GM12878 (cell line): ENCODE data around the gene RSRC1. TPM values are rescaled to one million over a fixed set of nuclear protein-coding genes. Genes with fewer than 3 reads are reported as not detected.

Experiments
- ATAC-seq: fragments of 200-7000 bp; cut with Tn5 transposase; 3 replicates; pipeline ENCODE4 v1.9.1; 2020; ENCODE audit warnings: mild to moderate bottlenecking, moderate library complexity
- BruUV-seq: library from RNA; stranded (reverse); fragments of 400-500 nt; replicated peaks from 2 replicates; lab custom pipeline; 2021; lab: Mats Ljungman, UMichigan
- CTCF ChIA-PET: fragments of 300-600 bp; sonication (Branson Sonifier 250); formaldehyde crosslinking; extraction: SDS; loops from one replicate; lab custom pipeline; 2021; ENCODE audit warnings: inconsistent platforms; lab: Yijun Ruan, JAX
- POLR2A ChIA-PET: fragments of 350-600 bp; formaldehyde crosslinking; extraction: SDS; loops from one replicate; lab custom pipeline; 2021; ENCODE audit warnings: inconsistent platforms; lab: Charles Lee
- RAD21 ChIA-PET: fragments of 300-600 bp; sonication (Branson Sonifier 250); formaldehyde crosslinking; loops from one replicate; lab custom pipeline; 2023; ENCODE audit warnings: antibody characterized with exemption; ENCODE audit not compliant: unreplicated experiment; lab: Charles Lee
- SMC1A ChIA-PET: fragments of 300-600 bp; sonication (Branson Sonifier 250); formaldehyde crosslinking; loops from one replicate; lab custom pipeline; 2023; ENCODE audit not compliant: unreplicated experiment, uncharacterized antibody; lab: Charles Lee
- DNase-seq: peaks from one replicate; pipeline ENCODE4 v3.0.0-alpha.2; 2011; ENCODE audit warnings: low read depth, low spot score
- FAIRE-seq: peaks from 3 replicates; lab custom pipeline; 2011; peaks lifted over from hg19 to GRCh38; lab: Jason Lieb, UNC
- H2AFZ ChIP-seq: 2 replicates; pipeline ENCODE4 v1.6.0; 2011; ENCODE audit warnings: low read depth, low read length, control low read depth; ENCODE audit not compliant: control insufficient read depth
- H3K27ac ChIP-seq: 2 replicates; pipeline ENCODE4 v1.5.1; 2011; ENCODE audit warnings: control low read depth; ENCODE audit not compliant: control insufficient read depth, insufficient read depth
- H3K27me3 ChIP-seq, 2 experiments: replicated peaks in 1 of 2; 2 replicates each; pipeline versions ENCODE4 v1.6.0 to v1.6.1; 2011; ENCODE audit warnings: low read length in 1 of 2; ENCODE audit not compliant: control insufficient read depth in 2 of 2, insufficient read depth in 2 of 2
- H3K36me3 ChIP-seq, 2 experiments: 2 replicates each; pipeline ENCODE4 v1.5.1; 2011; ENCODE audit warnings: low read length in 1 of 2; ENCODE audit not compliant: control insufficient read depth in 2 of 2, insufficient read depth in 2 of 2
- H3K4me1 ChIP-seq: 2 replicates; pipeline ENCODE4 v1.6.1; 2011; ENCODE audit warnings: mild to moderate bottlenecking, low read length, moderate library complexity, mixed read lengths; ENCODE audit not compliant: control insufficient read depth, insufficient read depth
- H3K4me2 ChIP-seq: 2 replicates; pipeline ENCODE4 v1.6.0; 2011; ENCODE audit warnings: control low read depth; ENCODE audit not compliant: control insufficient read depth, insufficient read depth
- H3K4me3 ChIP-seq: fragments of 200-600 bp; sonication (generic); 2 replicates; pipeline ENCODE4 v1.5.1; 2016
- H3K79me2 ChIP-seq: 2 replicates; pipeline ENCODE4 v1.6.0; 2011; ENCODE audit warnings: low read length; ENCODE audit not compliant: control insufficient read depth, insufficient read depth
- H3K9ac ChIP-seq: 2 replicates; pipeline ENCODE4 v1.8.0; 2011; ENCODE audit warnings: low read length, control low read depth, mixed read lengths; ENCODE audit not compliant: control insufficient read depth, insufficient read depth
- H3K9me3 ChIP-seq: replicated peaks from 3 replicates; pipeline ENCODE4 v1.5.1; 2011; ENCODE audit warnings: mild to moderate bottlenecking, low read length; ENCODE audit not compliant: control insufficient read depth, insufficient read depth
- H4K20me1 ChIP-seq: 2 replicates; pipeline ENCODE4 v1.6.0; 2011; ENCODE audit not compliant: control insufficient read depth, insufficient read depth
- BCLAF1 ChIP-seq: fragments of 450-650 bp; IDR thresholded peaks from 2 replicates; pipeline ENCODE4 v1.6.1; 2017; ENCODE audit warnings: antibody characterized with exemption, mild to moderate bottlenecking, moderate library complexity
- IKZF2 ChIP-seq, 2 experiments: fragments of 450-650 bp; IDR thresholded peaks; 2 replicates each; pipeline ENCODE4 v1.6.1; 2017; ENCODE audit warnings: mild to moderate bottlenecking in 2 of 2, moderate library complexity in 2 of 2
- POLR2A ChIP-seq: IDR thresholded peaks from 2 replicates; pipeline ENCODE4 v1.6.1; 2011; ENCODE audit warnings: low read depth, mild to moderate bottlenecking, low read length
- SMAD1 ChIP-seq: fragments of 450-650 bp; IDR thresholded peaks from 2 replicates; pipeline ENCODE4 v1.6.1; 2018; ENCODE audit warnings: mild to moderate bottlenecking, low read depth; ENCODE audit not compliant: partially characterized antibody
- SPI1 ChIP-seq: IDR thresholded peaks from 2 replicates; pipeline ENCODE4 v1.6.1; 2011; ENCODE audit warnings: low read depth, mild to moderate bottlenecking, low read length, moderate library complexity, borderline replicate concordance; ENCODE audit not compliant: insufficient read depth
- TAF1 ChIP-seq: IDR thresholded peaks from 2 replicates; pipeline ENCODE4 v1.6.1; 2011; ENCODE audit warnings: mild to moderate bottlenecking, low read depth, low read length, borderline replicate concordance
- ZNF274 ChIP-seq: IDR thresholded peaks from one replicate; pipeline ENCODE4 v1.8.0; 2011; ENCODE audit not compliant: insufficient read length, insufficient read depth
- WGBS: methylation state at CpG from one replicate; pipeline ENCODE4 v1.1.6; 2016; ENCODE audit warnings: low lambda C conversion rate; ENCODE audit not compliant: insufficient replicate concordance, insufficient coverage; ENCODE audit errors: missing lambda C conversion rate; 5-methylcytosine and 5-hydroxymethylcytosine counted together
- in situ Hi-C: fragments of 300-500 bp; cut with MboI; formaldehyde crosslinking; loops from 9 replicates; pipeline ENCODE4 v1.14.3; 2018; ENCODE audit warnings: mixed read lengths
- intact Hi-C: fragments of 100-400 bp; cut with micrococcal nuclease; formaldehyde crosslinking; loops from one replicate; pipeline ENCODE4 v1.14.2; 2022; ENCODE audit not compliant: unreplicated experiment
- polyA plus RNA-seq, 11 experiments: library from polyadenylated mRNA; depleted of rRNA in 4 of 11; unstranded in 6 of 11; stranded (reverse) in 5 of 11; fragments of >200 nt; fragmentation: Nextera tagmentation in 4 of 11; fragmentation: Illumina TruSeq in 1 of 11; extraction: Ambion mirVana in 4 of 11; extraction: Trizol in 1 of 11; gene quantifications; 1 replicate in 1 of 11; 2 replicates in 10 of 11; pipeline versions ENCODE4 v1.2.1 to v1.2.3, GENCODE V29; 2011 to 2016; ENCODE audit warnings: inconsistent platforms in 2 of 11, missing spikeins in 2 of 11, low read depth in 1 of 11
- total RNA-seq, 4 experiments: library from RNA; depleted of rRNA in 3 of 4; stranded (reverse); fragments of >200 nt in 3 of 4; fragmentation: Illumina TruSeq in 1 of 4; extraction: Trizol in 1 of 4; gene quantifications; 2 replicates each; pipeline versions ENCODE4 v1.2.1 to v1.2.3, GENCODE V29; 2013 to 2021

The RSRC1 gene
- total and polyA plus RNA-seq, 10 of the 15 experiments (the other 5 are each of a cell fraction or from before 2014, with no cell fraction given): 16.4 to 85.9 (median 42.0) TPM

- WGBS: 81% methylated on average over 3 of the region's 3 CpGs
- BruUV-seq: no TSS peak
These were observed 355.2 kb downstream of the RSRC1 start for GRCh38 chr3:158465074-158465473.

More at GRCh38 chr3:158465074-158465473, 355.2 kb downstream of the RSRC1 start:
- peak; percentile 76 for FAIRE-seq
- no peaks in the 10 kb centered on the region for H4K20me1 ChIP-seq
- H3K9ac ChIP-seq: no peak overlapping the region
- no peak overlapping the region for H3K4me3 ChIP-seq
- no peaks in the 10 kb centered on the region for H3K27me3 ChIP-seq
- ChIA-PET SMC1A (no interaction called here), POLR2A (no interaction called here), CTCF (no interaction called here), RAD21 (no interaction called here)
- H3K36me3 ChIP-seq: no peaks in the 10 kb centered on the region
- intact Hi-C loops: no loop called here
- 0 out of 2 replicates have a peak overlapping the region, but pooled peaks have one; percentile 19 for H3K4me2 ChIP-seq
- no peak overlapping the region for H3K27ac ChIP-seq
- DNase-seq: peak; percentile 11
- no peaks in the 10 kb centered on the region for H3K9me3 ChIP-seq
- TF ChIP-seq BCLAF1 (no peak), SPI1 (no peak), POLR2A (no peak), IKZF2 (IDR thresholded peaks at IDR 0.05) (no peak), SMAD1 (no peak), ZNF274 (no peak), TAF1 (no peak)
- ATAC-seq: peak; percentile 69
- no peaks in the 10 kb centered on the region for H3K4me1 ChIP-seq
- no peaks in the 10 kb centered on the region for H3K79me2 ChIP-seq
- no peak overlapping the region for H2AFZ ChIP-seq
- in situ Hi-C loops: no loop called here
